GM19328 (cell line): ENCODE data around the gene ZSCAN25.
"Not testable (repeated sequence)": the region's sequence is repeated elsewhere in the genome, so short reads cannot be mapped to it uniquely, and the experiment has no call there.

Experiments used
- ATAC-seq: cut with Tn5 transposase; IDR thresholded peaks from one replicate; pipeline ENCODE4 v1.9.1; 2021; ENCODE audit warnings: mild to moderate bottlenecking, moderate library complexity; ENCODE audit not compliant: unreplicated experiment

Gene ZSCAN25

GRCh38 chr7:99617192-99617781 lies 541 bp downstream of the ZSCAN25 start:
- no peak for ATAC-seq

GRCh38 chr7:99618726-99619125 lies 2.0 kb downstream of the ZSCAN25 start:
- no peak for ATAC-seq

- ATAC-seq = no peak
Observed at GRCh38 chr7:99619571-99620130, 2.9 kb downstream of the ZSCAN25 start.

GRCh38 chr7:99621271-99621670 lies 4.5 kb downstream of the ZSCAN25 start:
- no peak for ATAC-seq

GRCh38 chr7:99622596-99622995 lies 5.8 kb downstream of the ZSCAN25 start:
- no peak for ATAC-seq

GRCh38 chr7:99623091-99623693 lies 6.4 kb downstream of the ZSCAN25 start:
- ATAC-seq = no peak

GRCh38 chr7:99623702-99624447 lies 7.1 kb downstream of the ZSCAN25 start:
- no peak for ATAC-seq

GRCh38 chr7:99624484-99624883 lies 7.7 kb downstream of the ZSCAN25 start:
- ATAC-seq = no peak

GRCh38 chr7:99625321-99625720 lies 8.6 kb downstream of the ZSCAN25 start:
- no peak for ATAC-seq

GRCh38 chr7:99625961-99626360 lies 9.2 kb downstream of the ZSCAN25 start:
- no peak for ATAC-seq

GRCh38 chr7:99626661-99627060 lies 9.9 kb downstream of the ZSCAN25 start:
- ATAC-seq = no peak

GRCh38 chr7:99627513-99627912 lies 10.8 kb downstream of the ZSCAN25 start:
- no peak for ATAC-seq

- no peak for ATAC-seq
Observed at GRCh38 chr7:99628471-99629465, 12.0 kb downstream of the ZSCAN25 start.

- ATAC-seq = no peak
Observed at GRCh38 chr7:99629643-99630042, 12.9 kb downstream of the ZSCAN25 start.

- no peak for ATAC-seq
Observed at GRCh38 chr7:99631295-99632109, 14.8 kb downstream of the ZSCAN25 start.

GRCh38 chr7:99637414-99637813 lies 20.7 kb downstream of the ZSCAN25 start:
- ATAC-seq = not testable (repeated sequence)

GRCh38 chr7:99638731-99639130 lies 22.0 kb downstream of the ZSCAN25 start:
- ATAC-seq = no peak

GRCh38 chr7:99639267-99639666 lies 22.5 kb downstream of the ZSCAN25 start:
- ATAC-seq = no peak

GRCh38 chr7:99642027-99642426 lies 25.3 kb downstream of the ZSCAN25 start:
- ATAC-seq = no peak

- ATAC-seq = no peak
Observed at GRCh38 chr7:99643464-99643863, 26.7 kb downstream of the ZSCAN25 start.
